Body of pancreas (tissue), 4 donors: ENCODE data around the gene PA2G4. TPM values are rescaled to one million over a fixed set of nuclear protein-coding genes. Genes with fewer than 3 reads are reported as not detected.
"Not testable (repeated sequence)": the region's sequence is repeated elsewhere in the genome, so short reads cannot be mapped to it uniquely, and the experiment has no call there.

Experiments
- ATAC-seq: fragments of 150-250 bp; one replicate; pipeline ENCODE4 v1.9.1; 2016
- DNase-seq, 4 donors: peaks; one replicate each; pipeline ENCODE4 v3.0.0-alpha.2; 2019
- H3K27ac ChIP-seq, 4 donors: fragments of 200-600 bp; sonication (generic); 1 replicate in 3 of 4; 2 replicates in 1 of 4; pipeline versions ENCODE4 v1.5.1 to v1.6.1; 2016 to 2019; ENCODE audit warnings: mild to moderate bottlenecking in 1 of 4, mixed read lengths in 1 of 4, moderate library complexity in 1 of 4
- H3K27me3 ChIP-seq, 2 donors: fragments of 200-600 bp; sonication (generic); one replicate each; pipeline ENCODE4 v1.6.0; 2016; ENCODE audit warnings: mild to moderate bottlenecking in 1 of 2
- H3K36me3 ChIP-seq, 2 donors: fragments of 200-600 bp; sonication (generic); replicated peaks in 1 of 2; 2 replicates each; pipeline ENCODE4 v1.5.1; 2016; ENCODE audit warnings: low read depth in 2 of 2; ENCODE audit not compliant: insufficient read depth in 1 of 2
- H3K4me1 ChIP-seq: fragments of 200-600 bp; sonication (generic); one replicate; pipeline ENCODE4 v1.6.0; 2016
- H3K4me3 ChIP-seq, 2 donors: fragments of 200-600 bp; sonication (generic); 1 replicate in 1 of 2; 2 replicates in 1 of 2; pipeline ENCODE4 v1.5.1; 2016 to 2019
- H3K9me3 ChIP-seq, 3 donors: fragments of 200-600 bp; sonication (generic); 1 replicate in 2 of 3; 2 replicates in 1 of 3; pipeline ENCODE4 v1.5.1; 2016
- POLR2A ChIP-seq, 3 donors: fragments of 450-650 bp; IDR thresholded peaks; one replicate each; pipeline ENCODE4 v1.6.1; 2016; ENCODE audit warnings: antibody characterized with exemption in 3 of 3, mild to moderate bottlenecking in 2 of 3
- WGBS, 2 donors: methylation state at CpG; one replicate each; pipeline ENCODE4 v1.1.5; 2017; 5-methylcytosine and 5-hydroxymethylcytosine counted together
- intact Hi-C: fragments of 100-400 bp; cut with DNase I; formaldehyde crosslinking; loops from one replicate; pipeline ENCODE4 v1.15.1; 2023
- total RNA-seq, 2 donors: library from RNA; depleted of rRNA; stranded (reverse); fragments of >200 nt; gene quantifications; one replicate each; pipeline ENCODE4 v1.1.0, GENCODE V29; 2016
- TF ChIP-seq, protein P1 (sequence below), 7 experiments: fragments of 450-650 bp in 4 of 7; fragments of 200-600 bp in 3 of 7; sonication (generic) in 3 of 7; IDR thresholded peaks; one replicate each; pipeline ENCODE4 v1.5.1; 2016 to 2019; ENCODE audit warnings: antibody characterized with exemption in 7 of 7

The PA2G4 gene
- total RNA-seq, 2 donors from 2014 or later = 49.4 to 107 TPM

DNA sequence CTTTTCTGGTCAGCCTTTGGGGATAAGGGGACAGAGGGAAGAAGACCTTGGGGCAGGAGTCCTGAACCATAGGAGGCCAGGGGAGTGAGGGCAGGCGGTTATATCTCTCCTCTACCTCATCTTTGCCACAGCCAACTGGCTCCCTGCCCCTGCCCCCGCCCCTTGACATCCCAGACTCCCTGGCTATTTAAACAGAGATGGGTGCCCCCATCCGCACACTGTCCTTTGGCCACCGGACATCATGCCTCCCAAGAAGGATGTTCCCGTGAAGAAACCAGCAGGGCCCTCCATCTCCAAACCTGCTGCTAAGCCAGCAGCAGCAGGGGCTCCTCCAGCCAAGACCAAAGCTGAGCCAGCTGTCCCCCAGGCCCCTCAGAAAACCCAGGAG, 49.3 kb downstream of the PA2G4 start:
- ATAC-seq = no peak
- Histone ChIP-seq H3K27me3 (no peaks in the 10 kb centered on the region), H3K4me3 (no peak overlapping the region), H3K4me1 (peaks cover 27% of the 10 kb centered on the region), H3K27ac (no peak overlapping the region), H3K9me3 (no peaks in the 10 kb centered on the region), H3K36me3 (no peaks in the 10 kb centered on the region)
- DNase-seq = no peak
- intact Hi-C loops = no loop called here
- TF ChIP-seq, protein P1, sequence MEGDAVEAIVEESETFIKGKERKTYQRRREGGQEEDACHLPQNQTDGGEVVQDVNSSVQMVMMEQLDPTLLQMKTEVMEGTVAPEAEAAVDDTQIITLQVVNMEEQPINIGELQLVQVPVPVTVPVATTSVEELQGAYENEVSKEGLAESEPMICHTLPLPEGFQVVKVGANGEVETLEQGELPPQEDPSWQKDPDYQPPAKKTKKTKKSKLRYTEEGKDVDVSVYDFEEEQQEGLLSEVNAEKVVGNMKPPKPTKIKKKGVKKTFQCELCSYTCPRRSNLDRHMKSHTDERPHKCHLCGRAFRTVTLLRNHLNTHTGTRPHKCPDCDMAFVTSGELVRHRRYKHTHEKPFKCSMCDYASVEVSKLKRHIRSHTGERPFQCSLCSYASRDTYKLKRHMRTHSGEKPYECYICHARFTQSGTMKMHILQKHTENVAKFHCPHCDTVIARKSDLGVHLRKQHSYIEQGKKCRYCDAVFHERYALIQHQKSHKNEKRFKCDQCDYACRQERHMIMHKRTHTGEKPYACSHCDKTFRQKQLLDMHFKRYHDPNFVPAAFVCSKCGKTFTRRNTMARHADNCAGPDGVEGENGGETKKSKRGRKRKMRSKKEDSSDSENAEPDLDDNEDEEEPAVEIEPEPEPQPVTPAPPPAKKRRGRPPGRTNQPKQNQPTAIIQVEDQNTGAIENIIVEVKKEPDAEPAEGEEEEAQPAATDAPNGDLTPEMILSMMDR (IDR thresholded peaks at IDR 0.05) = no peak
- TF ChIP-seq POLR2A (IDR thresholded peaks at IDR 0.05) = no peak
- 63 to 85% methylated on average over 5 of the region's 5 CpGs for WGBS, 2 donors

- TF ChIP-seq, protein P1 (IDR thresholded peaks at IDR 0.05) = no peak
- TF ChIP-seq POLR2A (IDR thresholded peaks at IDR 0.05) = no peak
- DNase-seq = no peak
- H3K4me1 ChIP-seq = peaks cover 28% of the 10 kb centered on the region
- H3K4me3 ChIP-seq = no peak overlapping the region
- no peaks in the 10 kb centered on the region for H3K9me3 ChIP-seq
- 91 to 92% methylated on average over 1 of the region's 1 CpG for WGBS, 2 donors
- no peaks in the 10 kb centered on the region for H3K36me3 ChIP-seq
- no peaks in the 10 kb centered on the region for H3K27me3 ChIP-seq
- intact Hi-C loops = no loop called here
- ATAC-seq = no peak
- H3K27ac ChIP-seq = no peak overlapping the region
Observed at GRCh38 chr12:56154246-56154771, 50.0 kb downstream of the PA2G4 start.

GRCh38 chr12:56154818-56155217, 50.5 kb downstream of the PA2G4 start:
- WGBS, 2 donors = 80 to 85% methylated on average over 5 of the region's 5 CpGs
- DNase-seq (no peak), ATAC-seq (no peak)
- TF ChIP-seq, protein P1 (IDR thresholded peaks at IDR 0.05) = no peak
- TF ChIP-seq POLR2A (IDR thresholded peaks at IDR 0.05) = no peak
- intact Hi-C loops = no loop called here
- Histone ChIP-seq H3K27ac (no peak overlapping the region), H3K36me3 (no peaks in the 10 kb centered on the region), H3K9me3 (no peaks in the 10 kb centered on the region), H3K27me3 (no peaks in the 10 kb centered on the region), H3K4me3 (no peak overlapping the region), H3K4me1 (peaks cover 33% of the 10 kb centered on the region)

- no peak for TF ChIP-seq POLR2A (IDR thresholded peaks at IDR 0.05)
- TF ChIP-seq, protein P1 (IDR thresholded peaks at IDR 0.05) = no peak
- ATAC-seq = no peak
- Histone ChIP-seq H3K27me3 (no peaks in the 10 kb centered on the region), H3K27ac (no peak overlapping the region), H3K9me3 (no peaks in the 10 kb centered on the region), H3K4me1 (peaks cover 38% of the 10 kb centered on the region), H3K4me3 (no peak overlapping the region), H3K36me3 (no peaks in the 10 kb centered on the region)
- intact Hi-C loops = no loop called here
- no peak for DNase-seq
- WGBS, 2 donors = 64 to 71% methylated on average over 11 of the region's 11 CpGs
Observed at GRCh38 chr12:56155256-56155845, 51.0 kb downstream of the PA2G4 start.

- H3K9me3 ChIP-seq, H3K27me3 ChIP-seq, ATAC-seq, DNase-seq, H3K4me3 ChIP-seq, intact Hi-C loops, H3K36me3 ChIP-seq: not testable (repeated sequence)
- peaks cover 45% of the 10 kb centered on the region for H3K4me1 ChIP-seq
- WGBS, 2 donors = 90 to 92% methylated on average over 21 of the region's 21 CpGs
- H3K27ac ChIP-seq = peak overlapping the region; percentile 94 to 100 (median 98)
Observed at GRCh38 chr12:56156464-56157200, 52.3 kb downstream of the PA2G4 start.
